AG09319 (cell line): ENCODE measurements around the gene EDNRA.
"Not testable (repeated sequence)": the region's sequence is repeated elsewhere in the genome, so short reads cannot be mapped to it uniquely, and the experiment has no call there.

ENCODE experiments used
- DNase-seq: peaks from one replicate; pipeline ENCODE4 v3.0.0-alpha.2; 2010; ENCODE audit warnings: low read depth; ENCODE audit errors: extremely low read depth
- TF ChIP-seq, protein P1 (sequence below): IDR thresholded peaks from 2 replicates; pipeline ENCODE4 v1.5.1; 2011; ENCODE audit warnings: low read depth, mild to moderate bottlenecking, inconsistent platforms, low read length, moderate library complexity

Gene EDNRA

DNA sequence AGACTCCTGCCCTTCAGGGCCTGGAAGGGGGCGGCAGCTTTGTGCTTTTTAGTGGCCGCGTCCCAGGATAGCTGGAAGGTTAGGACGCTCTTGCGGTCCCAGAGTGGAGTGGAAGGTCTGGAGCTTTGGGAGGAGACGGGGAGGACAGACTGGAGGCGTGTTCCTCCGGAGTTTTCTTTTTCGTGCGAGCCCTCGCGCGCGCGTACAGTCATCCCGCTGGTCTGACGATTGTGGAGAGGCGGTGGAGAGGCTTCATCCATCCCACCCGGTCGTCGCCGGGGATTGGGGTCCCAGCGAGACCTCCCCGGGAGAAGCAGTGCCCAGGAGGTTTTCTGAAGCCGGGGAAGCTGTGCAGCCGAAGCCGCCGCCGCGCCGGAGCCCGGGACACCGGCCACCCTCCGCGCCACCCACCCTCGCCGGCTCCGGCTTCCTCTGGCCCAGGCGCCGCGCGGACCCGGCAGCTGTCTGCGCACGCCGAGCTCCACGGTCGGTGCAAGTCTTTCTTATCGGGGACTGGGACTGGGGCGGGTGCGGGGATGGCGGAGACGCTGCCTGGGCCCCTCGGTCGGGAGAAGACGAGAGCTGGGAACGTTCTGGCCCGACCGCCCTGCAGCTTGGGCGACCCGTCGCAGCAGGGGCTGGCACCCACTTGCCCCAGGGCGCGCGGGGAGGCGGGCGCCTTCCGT, at the start of gene EDNRA:
TSS of gene EDNRA (plus strand) at position 207 of the 686 bp plus-strand sequence. CDS start 4,585 bp downstream, outside the sequence.
- DNase-seq: no peak
- TF ChIP-seq, protein P1, sequence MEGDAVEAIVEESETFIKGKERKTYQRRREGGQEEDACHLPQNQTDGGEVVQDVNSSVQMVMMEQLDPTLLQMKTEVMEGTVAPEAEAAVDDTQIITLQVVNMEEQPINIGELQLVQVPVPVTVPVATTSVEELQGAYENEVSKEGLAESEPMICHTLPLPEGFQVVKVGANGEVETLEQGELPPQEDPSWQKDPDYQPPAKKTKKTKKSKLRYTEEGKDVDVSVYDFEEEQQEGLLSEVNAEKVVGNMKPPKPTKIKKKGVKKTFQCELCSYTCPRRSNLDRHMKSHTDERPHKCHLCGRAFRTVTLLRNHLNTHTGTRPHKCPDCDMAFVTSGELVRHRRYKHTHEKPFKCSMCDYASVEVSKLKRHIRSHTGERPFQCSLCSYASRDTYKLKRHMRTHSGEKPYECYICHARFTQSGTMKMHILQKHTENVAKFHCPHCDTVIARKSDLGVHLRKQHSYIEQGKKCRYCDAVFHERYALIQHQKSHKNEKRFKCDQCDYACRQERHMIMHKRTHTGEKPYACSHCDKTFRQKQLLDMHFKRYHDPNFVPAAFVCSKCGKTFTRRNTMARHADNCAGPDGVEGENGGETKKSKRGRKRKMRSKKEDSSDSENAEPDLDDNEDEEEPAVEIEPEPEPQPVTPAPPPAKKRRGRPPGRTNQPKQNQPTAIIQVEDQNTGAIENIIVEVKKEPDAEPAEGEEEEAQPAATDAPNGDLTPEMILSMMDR: no peak

GRCh38 chr4:147434370-147434769, 46.5 kb upstream of the EDNRA start:
- DNase-seq: not testable (repeated sequence)

GRCh38 chr4:147440442-147440841, 40.5 kb upstream of the EDNRA start:
- DNase-seq: no peak

GRCh38 chr4:147447786-147448185, 33.1 kb upstream of the EDNRA start:
- TF ChIP-seq, protein P1: no peak
- DNase-seq: peak; percentile 14

More at GRCh38 chr4:147440442-147440841, 40.5 kb upstream of the EDNRA start:
- TF ChIP-seq, protein P1: no peak

GRCh38 chr4:147453561-147454141, 27.2 kb upstream of the EDNRA start:
- DNase-seq: peak; percentile 12
- TF ChIP-seq, protein P1: no peak

DNA sequence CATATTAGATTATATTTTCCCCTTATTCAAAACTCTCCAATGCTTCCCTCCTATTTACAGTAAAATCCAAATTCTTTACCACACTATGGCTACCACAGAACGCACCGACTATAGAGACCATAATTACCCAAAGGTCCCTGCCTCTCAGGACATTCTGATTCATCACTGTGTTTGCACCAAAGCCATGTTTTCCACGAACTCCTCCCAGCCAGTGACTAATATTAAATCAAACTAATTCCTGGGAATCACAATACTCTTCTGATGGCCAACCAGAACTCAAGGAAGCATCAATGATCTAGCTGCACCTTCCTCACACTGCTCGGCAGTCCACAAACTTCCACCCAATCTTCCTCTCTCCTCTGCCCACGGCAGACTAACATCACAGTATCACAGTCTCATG, 24.2 kb upstream of the EDNRA start:
- TF ChIP-seq, protein P1: no peak
- no peak for DNase-seq

GRCh38 chr4:147461161-147461560, 19.7 kb upstream of the EDNRA start:
- no peak for DNase-seq
- TF ChIP-seq, protein P1: no peak
